ENCODE data around the gene SLC66A1.

Gene SLC66A1

DNA sequence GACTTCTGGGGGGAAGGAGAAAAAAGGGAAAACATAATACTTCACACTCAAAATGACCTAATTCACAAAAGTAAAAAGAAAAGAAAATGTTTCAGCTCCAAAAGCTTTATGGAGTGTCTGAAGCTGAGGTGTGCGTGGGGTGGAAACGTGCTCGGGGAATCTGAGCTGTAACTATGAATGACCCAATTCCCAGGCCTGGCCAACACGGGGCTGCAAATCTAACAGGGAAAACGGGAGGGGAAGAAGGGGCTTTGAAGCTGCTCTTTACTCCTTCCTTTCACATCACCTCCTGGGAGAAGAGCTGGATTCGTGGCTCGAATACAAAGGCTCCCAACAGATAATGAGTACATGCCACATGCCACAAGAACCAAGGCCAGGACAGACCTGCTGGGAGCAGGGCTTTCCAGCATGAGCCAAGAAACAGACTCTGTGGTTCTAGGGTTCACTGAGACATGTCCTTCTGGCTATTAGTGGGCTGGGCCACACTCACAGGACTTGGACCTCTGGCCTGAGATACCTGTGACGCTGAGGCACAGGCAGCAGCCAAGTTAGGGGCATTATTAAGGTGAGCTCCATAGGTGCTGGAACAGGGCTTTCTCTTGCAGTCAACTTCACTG lies 51.5 kb downstream of the SLC66A1 start:
- no peak for DNase-seq (ENCODE audit: low spot score)

DNA sequence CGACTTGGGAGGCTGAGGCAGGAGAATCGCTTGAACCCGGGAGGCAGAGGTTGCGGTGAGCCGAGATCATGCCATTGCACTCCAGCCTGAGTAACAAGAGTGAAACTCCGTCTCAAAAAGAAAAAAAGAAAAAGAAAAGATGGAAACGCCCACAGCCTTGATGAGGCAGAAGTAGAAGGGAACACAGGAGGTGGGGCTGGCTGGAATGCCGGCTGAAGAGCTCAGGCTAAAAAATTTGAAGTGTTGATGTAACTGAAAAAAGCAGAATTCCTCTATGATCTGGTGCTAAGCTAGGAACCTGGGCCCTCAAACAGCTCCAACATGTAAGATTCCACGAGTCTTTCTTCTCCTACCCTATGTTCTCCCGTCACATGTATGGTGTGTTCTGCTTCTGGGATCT lies 53.6 kb downstream of the SLC66A1 start:
- DNase-seq (ENCODE audit: low spot score): no peak

DNA sequence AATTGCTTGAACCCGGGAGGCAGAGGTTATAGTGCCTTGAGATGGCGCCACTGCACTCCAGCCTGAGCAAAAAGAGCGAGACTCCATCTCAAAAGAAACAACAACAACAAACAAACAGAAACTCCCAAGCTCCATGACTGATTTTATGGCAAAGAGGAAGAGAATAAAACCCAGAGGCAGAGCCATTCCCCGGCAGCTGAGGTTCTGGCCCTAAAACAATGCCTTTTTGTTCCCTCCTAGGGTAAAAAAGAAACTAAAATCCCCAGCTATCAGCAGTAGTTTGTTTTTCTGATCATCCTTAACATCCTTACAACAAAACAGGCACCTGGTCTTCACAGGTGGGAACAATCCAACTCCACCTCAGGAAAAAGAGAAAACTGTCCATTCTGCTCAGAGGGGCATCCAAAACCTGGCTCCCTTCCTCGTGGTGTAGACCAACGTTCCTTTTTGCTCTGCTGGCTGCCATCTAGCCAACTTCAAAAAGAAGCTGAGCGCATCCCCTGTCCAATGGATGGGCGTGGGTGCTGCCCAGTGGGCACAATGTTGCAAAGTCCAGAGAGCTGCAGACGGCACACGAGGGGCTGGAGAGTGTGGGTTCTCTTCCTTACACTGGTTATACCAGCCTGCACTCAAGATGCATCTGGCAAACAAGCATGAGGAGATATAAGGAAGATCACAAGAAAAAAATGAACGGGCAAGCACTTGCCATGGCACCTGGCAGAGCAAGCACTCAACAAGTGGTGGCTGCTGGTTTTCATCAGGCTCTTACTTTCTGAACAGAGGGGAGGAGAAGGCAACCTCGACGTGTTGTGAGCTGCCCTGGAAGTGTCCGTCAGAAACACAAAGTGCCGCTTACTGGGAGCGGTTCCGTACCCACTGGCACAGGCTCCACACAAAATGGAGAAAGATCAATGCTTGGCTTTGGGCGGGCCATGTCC lies 54.7 kb downstream of the SLC66A1 start:
- no peak for DNase-seq (ENCODE audit: low spot score)

DNA sequence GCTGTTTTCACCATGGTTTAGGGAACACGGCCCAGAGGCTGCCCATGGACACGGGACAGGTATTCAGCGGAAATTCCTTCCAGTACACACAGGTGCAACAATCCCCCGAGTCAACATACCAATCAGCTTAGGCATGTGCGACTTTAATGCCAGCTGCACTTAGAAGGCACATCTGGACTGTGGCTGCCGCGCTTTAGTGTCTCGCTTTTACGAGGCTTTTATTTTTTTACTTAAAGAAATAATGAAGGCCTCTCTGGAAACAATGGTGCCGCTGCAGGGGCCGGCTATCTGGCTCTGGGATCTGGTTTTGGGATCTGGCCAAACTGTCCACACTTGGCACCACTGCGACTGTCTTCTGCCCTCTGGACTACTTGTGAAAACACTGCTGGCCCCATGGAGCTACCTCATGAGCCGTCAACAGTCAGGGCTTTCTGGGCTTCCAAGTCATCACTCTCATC lies 55.5 kb downstream of the SLC66A1 start:
- no peak for DNase-seq (ENCODE audit: low spot score)

DNA sequence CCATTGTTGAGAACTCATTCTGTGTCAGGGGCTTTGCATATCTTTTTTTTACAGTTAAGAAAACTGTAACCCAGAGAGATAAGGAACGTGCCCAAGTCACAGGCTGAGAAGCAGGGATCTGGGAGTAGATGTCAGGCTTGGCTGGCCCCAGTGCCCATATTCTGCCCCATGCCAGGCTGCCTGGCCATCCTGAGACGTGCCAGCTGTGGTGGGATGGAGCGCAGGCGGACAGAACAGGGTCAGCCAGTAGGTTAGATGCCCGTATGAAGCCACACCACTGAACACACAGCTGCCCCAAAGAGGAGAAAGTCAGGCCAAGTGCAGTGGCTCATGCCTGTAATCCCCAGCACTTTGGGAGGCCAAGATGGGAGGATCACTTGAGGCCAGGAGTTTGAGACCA lies 55.9 kb downstream of the SLC66A1 start:
- DNase-seq (ENCODE audit: low spot score): no peak

DNA sequence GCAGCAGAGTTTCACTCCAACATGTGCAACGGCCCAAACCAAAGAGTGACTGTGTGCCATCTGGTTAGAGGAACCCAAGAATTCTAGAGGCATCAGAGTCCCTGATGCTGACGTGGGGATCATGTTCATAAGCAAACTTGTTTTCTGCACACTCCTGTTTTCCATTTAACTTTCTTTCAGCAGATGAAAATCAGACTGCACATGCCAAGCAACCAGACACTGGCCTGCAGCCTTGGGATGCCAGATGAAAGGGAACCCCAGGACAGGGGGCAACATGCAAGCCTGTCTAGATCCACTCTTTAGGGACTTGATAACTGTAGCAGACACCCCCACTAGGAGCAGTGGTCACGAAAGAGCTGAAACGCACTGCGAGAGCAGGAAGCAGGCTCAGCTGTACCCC lies 56.8 kb downstream of the SLC66A1 start:
- DNase-seq (ENCODE audit: low spot score): no peak

DNA sequence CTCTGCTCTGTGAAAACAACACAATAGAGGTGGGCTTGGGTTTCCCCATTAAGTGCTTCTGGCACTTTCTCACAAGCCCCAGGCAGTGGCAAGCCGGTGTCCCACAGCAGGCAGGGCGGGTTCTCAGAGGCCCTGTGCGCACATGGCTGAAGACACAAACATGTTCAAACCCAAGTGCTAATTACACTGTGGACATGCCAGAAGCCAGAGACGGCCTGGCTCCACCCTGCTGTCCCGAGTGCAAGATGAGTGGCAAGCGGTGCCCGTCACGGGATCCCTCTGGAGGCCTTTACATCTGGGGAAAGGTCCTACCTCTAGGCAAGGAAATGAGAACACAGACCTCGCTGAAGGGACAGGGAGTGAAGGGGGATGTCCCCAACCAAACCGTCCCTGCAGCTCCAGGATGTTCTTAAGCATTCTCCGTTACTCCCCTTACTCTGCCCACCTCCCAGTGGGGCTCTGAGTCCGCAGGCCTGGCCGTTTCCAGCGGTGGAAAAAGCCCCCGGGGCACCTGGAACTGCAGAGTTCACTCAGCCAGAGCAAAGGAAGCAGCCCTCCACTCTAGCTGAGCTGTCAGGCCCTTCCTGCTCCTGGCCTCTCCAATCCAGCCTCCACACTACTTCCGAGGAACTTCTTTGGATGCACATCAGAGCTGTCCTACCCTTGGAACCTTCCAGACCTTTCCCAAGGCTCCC lies 57.4 kb downstream of the SLC66A1 start:
- no peak for DNase-seq (ENCODE audit: low spot score)

DNA sequence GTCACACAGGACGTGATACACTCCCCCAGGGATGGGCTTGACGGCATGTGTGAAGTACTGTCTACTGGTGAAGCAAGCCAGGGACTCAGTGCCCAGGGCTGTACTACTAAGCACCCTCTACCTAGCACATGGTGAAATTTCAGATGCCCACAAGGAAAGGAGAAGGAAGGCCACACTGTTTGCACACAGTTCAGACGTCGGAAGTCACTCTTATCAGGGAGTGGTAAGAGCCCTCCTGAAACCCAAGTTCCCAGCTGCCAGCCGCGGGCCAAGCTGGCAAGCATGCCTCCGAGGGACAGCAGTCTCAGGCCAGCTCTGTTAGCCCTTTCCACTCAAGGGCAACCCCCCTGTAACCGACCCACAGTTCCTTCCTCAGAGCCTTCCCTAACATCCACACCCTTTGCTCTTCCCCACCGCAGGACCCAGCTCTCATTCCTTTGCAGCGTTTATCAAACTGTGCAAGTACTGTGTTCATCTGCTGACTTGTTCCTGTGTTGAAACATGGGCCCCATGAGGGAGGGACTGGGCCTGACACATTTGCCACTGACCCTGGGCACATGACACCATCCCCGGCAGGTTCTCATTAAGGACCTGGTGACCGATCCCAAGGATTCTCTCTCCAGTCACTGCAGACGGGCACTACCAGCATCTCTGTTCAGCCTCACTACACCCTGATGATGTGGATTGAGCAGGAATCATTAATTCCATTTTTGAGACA lies 58.5 kb downstream of the SLC66A1 start:
- no peak for DNase-seq (ENCODE audit: low spot score)

DNA sequence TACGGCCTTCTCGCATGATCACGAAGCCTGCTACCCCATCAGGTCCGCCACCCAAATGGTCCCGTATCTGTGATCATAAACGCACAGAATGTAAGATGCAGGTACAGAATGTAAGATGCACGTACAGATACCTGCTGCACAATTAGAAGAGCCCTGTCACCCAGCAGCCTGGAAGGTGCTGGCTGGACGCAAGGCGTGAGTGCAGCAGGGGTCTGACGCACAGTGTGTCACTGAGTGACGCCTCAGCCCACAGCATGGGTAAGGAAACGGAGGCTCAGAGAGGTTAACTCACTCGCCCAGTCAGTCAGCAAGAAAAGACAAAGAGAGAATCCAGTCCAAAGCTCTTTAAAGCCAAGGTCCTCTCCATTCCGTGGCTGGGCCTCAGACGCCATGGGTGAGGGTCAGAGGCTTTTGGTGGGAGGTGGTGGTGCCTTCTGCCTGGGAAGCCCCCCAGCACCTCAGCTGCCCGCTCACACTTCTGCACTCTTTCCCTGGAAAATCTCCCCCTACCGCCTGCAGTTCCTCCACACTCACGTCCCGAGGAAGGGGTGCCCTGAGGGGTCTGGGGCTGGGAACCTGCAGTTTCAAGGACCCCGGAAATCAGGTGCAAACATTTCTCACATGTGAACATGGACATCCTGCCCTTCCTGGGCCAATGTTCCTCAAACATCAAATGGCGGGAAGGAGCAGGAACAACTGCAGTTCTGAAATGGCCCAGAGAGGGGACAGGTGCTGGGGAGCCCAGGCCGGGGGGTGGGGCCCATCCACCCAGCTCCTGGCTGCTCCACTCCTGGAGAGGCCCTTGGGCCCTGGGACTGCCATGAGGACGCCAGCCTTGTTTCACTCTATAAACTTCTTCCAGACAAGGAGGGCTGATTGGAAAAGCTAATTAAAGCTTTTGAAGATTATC lies 59.4 kb downstream of the SLC66A1 start:
- no peak for DNase-seq (ENCODE audit: low spot score)

DNA sequence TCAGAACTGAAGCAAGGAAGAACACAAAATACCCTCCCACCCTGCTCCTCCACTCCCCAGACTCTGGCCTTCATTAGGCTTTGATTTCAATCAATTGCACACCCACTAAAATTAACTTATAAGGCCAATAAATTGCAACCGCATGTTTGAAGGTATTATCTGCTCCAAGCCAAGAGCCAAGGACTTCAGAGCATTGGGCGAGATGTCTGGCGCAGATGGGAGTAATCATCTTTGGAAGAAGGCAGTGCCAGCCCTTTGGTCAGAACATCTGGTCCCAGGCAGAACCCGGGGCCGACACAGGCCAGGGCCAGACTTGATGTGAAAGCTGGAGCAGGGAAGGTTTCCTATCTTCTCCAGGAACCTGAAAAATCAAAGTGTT lies 60.0 kb downstream of the SLC66A1 start:
- no peak for DNase-seq (ENCODE audit: low spot score)

DNA sequence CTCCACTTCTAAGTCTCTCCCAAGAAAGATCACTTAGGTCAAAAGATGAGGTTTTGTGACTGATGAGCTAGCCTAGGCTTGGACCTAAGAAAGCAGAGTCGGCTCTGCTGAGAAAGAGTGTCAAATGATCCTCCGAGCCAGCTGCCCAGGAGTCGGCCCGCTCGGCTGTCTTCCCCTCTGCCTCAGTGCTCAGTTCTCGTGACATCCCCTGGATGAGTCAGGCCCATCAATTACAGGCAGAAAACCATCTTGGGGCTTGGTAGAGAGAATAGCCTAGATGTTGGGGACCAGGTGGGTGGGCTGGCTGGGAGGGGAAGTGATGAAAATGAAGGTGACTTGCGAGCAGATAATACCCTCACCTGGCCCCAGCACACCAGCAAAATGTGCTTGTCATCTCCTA lies 60.5 kb downstream of the SLC66A1 start:
- no peak for DNase-seq (ENCODE audit: low spot score)

DNA sequence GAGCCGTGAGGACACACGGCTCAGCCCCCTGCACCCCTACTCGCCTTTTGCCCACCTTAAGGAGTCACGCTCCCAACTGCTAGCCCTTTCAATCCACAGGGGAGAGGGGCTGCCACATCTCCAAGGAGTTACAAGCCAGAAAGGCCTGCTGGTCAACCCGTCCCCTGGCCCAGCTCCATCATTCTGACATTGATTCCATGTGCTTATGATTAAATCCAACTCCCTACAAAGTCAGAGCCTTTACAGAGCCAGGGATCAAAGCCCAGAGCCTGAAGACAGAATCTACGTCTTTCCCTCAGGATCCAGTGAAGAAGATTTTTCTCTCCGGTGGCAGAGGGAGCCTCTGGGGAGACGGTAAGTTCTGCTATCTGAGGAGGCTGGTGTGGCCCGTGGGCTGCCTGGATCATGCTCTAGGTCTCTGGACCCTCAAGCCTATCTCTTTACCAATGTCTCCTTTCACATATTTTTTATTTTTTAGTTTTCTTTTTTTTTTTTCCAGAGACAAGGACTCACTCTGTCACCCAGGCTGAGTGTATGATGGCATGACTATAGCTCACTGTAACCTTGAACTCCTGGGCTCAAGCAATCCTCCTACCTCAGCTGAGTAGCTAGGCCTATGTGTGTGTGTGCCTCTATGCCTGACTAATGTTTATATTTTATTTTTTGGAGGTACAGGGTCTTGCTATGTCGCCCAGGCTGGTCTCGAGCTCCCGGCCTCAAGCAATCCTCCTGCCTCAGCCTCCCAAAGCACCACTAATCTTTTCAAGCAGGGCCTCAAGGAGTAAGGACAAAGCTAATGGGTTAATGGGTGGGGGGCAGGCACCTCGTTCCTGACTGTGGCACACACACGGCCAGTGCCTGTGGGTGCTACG lies 61.3 kb downstream of the SLC66A1 start:
- no peak for DNase-seq (ENCODE audit: low spot score)

DNA sequence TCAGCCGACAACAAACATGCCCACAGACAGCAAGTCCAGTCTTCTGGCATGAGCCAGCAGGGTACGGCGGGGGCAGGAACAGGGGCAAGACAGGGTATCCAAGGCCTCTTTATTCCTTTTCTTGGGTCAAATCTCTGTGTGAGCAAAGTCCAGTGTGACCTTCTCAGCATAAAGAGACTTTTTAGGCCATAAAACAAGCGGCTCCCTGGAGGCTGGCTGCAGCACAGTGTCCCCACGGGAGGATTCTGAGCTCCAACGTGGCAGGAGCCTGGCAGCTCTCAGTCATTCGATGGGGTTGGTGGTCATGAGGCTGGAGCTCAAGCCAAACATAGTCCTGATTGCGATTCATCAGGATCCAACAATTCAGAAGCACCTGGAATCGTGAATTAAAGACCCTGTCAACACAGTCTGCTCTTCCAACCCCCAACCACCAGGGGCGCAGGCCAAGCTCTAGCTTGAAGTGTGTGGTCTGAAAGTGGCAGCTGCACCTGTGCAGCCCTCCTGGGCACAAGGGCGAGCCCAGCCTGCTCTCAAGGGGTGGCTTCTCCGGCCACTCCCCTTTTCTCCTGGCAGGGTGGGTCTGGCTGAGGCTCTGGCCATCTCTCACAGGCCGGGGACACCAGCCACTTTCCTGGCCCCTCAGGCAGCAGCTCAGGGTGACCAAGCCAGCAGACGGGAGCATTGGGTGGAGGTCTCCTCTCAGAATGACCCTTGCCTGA lies 62.1 kb downstream of the SLC66A1 start:
- DNase-seq (ENCODE audit: low spot score): peak; percentile 55

DNA sequence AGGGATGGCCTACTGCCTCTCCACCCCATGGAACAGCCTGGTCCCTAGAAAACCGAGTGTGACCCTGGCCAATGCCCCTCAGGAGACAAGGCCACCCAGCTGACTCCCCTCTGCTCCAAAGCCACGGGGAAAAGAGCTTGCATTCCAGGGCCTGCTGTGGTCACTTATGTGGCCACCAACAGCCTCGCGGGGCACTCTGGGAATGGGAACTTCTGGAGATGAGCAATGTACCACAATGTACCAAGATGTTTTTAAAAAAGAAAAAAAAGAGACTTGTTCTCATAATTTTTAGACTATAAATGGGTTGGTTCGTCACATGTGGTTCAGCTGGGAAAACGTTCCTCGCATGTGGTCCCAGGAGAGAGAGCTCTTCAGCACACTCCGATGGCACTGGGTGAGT lies 62.8 kb downstream of the SLC66A1 start:
- no peak for DNase-seq (ENCODE audit: low spot score)

DNA sequence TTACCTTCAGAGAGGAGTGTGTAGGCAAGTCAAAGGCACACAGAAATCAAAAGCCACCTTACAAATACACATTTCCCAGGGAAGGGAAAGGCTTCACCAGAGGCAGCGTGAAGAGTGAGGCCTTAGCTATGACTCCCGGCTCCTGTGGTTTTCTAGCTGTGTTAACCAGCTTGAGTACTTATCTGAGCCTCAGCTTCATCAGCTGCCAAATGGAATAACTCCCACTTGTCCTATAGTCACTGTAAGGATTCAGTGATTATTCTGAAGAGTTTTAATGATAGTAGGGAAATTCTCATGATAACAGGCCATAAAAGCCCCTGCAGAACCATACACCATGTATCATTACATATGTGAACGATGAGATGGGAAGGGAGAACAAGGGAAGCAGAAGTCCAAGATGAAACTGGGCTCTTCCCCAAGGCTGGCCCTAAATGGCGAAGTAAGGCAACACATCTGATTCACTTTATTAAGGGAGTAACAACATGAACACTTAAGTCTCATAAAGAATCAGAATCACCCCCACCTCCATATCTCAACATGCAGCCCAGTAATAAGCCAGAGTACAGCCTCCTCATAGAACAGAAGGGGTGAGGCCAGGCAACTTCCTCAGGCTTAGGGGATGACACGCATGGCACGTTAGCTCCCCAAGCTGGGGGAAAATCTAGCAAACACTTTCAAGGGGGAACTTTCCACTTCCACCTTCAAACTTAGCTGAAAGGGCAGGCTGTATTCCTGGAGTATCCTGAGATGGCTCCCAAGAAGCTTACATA lies 63.7 kb downstream of the SLC66A1 start:
- no peak for DNase-seq (ENCODE audit: low spot score)

DNA sequence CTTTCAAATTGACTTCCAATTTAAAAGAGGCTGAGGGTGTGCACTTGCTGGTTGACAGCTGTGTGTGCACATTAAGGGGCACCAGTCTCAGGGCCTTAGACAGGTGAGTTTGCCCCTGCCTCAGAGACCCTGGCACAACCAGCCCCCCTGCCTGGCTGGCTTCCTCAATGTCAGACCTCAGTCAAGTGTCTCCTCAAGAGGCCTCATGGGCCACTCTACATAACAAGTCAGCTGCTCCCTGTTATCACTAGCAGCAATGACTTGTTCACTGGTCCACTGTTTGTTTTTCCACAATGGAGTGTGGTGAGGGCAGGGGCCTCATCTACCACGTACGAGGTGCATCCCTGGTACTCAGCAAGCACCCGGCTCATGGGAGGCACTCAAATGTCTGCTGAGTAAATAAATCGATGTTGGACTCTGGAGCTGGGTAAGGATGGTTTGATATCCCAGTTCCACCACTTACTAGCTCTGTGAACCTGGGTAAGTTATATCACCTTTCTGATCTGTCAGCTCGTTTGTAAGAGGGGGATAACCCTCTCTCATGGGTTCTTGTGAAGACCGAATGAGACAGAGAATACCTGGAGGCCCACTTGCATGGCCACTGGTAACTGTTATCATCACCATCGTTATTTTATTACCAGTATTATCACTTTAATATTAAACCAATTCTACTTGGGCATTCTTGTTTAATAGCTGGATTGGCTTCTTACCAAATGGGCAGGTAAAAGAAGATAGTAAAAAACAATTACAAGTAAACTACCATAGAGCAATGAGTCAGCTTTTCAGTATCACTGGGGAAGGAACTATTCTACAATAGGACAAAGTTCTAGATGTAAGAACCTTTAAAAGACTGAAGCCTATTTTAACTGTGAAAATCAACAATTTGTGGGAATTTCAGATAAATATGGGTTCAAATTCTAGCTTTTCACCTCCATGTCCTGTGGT lies 64.6 kb downstream of the SLC66A1 start:
- DNase-seq (ENCODE audit: low spot score): no peak
